ENCODE measurements around the gene CTTNBP2NL.

GRCh38 chr1:112369392-112370285 lies 26.4 kb upstream of the CTTNBP2NL start:
- TF ChIP-seq CTCF (IDR thresholded peaks at IDR 0.05) (peak; percentile 78 to 96 (median 87)), POLR2A (IDR thresholded peaks at IDR 0.05) (no peak), POLR2AphosphoS5 (IDR thresholded peaks at IDR 0.05; ENCODE audit: insufficient read depth in 1 of 2, low read depth in 1 of 2) (peak; percentile 37 to 57)

All from vagina (tissue), 2 donors.